Measurements from ENCODE around the gene GAGE10. TPM values are rescaled to one million over a fixed set of nuclear protein-coding genes. Genes with fewer than 3 reads are reported as not detected.
A peak's percentile ranks its signal among the peaks of the same experiment; 100 is the strongest.

Gene GAGE10
- total RNA-seq, 1 experiment from 2014 or later, result not detected

- Histone ChIP-seq H3K4me3 (ENCODE audit: low read depth in 2 of 2, low read length in 2 of 2) (peak overlapping the region; percentile 58 to 78), H3K27ac (ENCODE audit: low read length) (peak overlapping the region; percentile 94), H3K9me3 (ENCODE audit: control insufficient read depth, insufficient read depth, low read depth, low read length) (no peaks in the 10 kb centered on the region), H3K36me3 (ENCODE audit: control insufficient read depth, insufficient read depth, low read length) (no peaks in the 10 kb centered on the region), H3K4me1 (ENCODE audit: control insufficient read depth, insufficient read depth, low read length) (peaks cover 20% of the 10 kb centered on the region), H3K27me3 (ENCODE audit: control insufficient read depth, insufficient read depth, low read length) (no peaks in the 10 kb centered on the region)
- ATAC-seq (no peak), DNase-seq (ENCODE audit: low read depth, low spot score) (no peak)
- in situ Hi-C loops (cut with HindIII; ENCODE audit: low pct_unique_long_range_greater_than_20kb, low sequenced_read_pairs), result no loop called here
- intact Hi-C loops (cut with micrococcal nuclease; ENCODE audit: unreplicated experiment), result no loop called here
- TSS peak; percentile 93 for BruUV-seq (replicated peaks)
- ChIA-PET POLR2A (interaction anchor here (0.7 to 0.9 kb wide), 2 partner anchors 34 to 78 kb away, joined by 3 read pairs; partner anchors contain the start of gene CCDC22), CTCF (interaction anchor here (0.9 kb wide), 1 partner anchor 23 kb away, joined by 3 read pairs; no protein-coding TSS in a partner anchor)
- no peak for TF ChIP-seq SIN3A (IDR thresholded peaks at IDR 0.05; ENCODE audit: borderline replicate concordance, insufficient read depth, low read depth, low read length)
- TF ChIP-seq CTCF (IDR thresholded peaks at IDR 0.05), result no peak
- TF ChIP-seq TCF7L2 (IDR thresholded peaks at IDR 0.05; ENCODE audit: low read depth, low read length), result no peak
These were observed 34.8 kb upstream of the GAGE10 start for GRCh38 chrX:49268702-49269009.

GRCh38 chrX:49269010-49269766 is 34.3 kb upstream of the GAGE10 start:
- in situ Hi-C loops (cut with HindIII; ENCODE audit: low pct_unique_long_range_greater_than_20kb, low sequenced_read_pairs), result no loop called here
- peak overlapping the region; percentile 94 for H3K27ac ChIP-seq (ENCODE audit: low read length)
- DNase-seq (ENCODE audit: low read depth, low spot score) (peak; percentile 88), ATAC-seq (peak; percentile 96)
- no peaks in the 10 kb centered on the region for H3K9me3 ChIP-seq (ENCODE audit: control insufficient read depth, insufficient read depth, low read depth, low read length)
- intact Hi-C loops (cut with micrococcal nuclease; ENCODE audit: unreplicated experiment), result no loop called here
- no peaks in the 10 kb centered on the region for H3K27me3 ChIP-seq (ENCODE audit: control insufficient read depth, insufficient read depth, low read length)
- peaks cover 20% of the 10 kb centered on the region for H3K4me1 ChIP-seq (ENCODE audit: control insufficient read depth, insufficient read depth, low read length)
- peak overlapping the region; percentile 58 to 78 for H3K4me3 ChIP-seq (ENCODE audit: low read depth in 2 of 2, low read length in 2 of 2)
- ChIA-PET CTCF (interaction anchor here (0.9 kb wide), 1 partner anchor 23 kb away, joined by 3 read pairs; no protein-coding TSS in a partner anchor), POLR2A (interaction anchor here (0.7 to 0.9 kb wide), 2 partner anchors 34 to 78 kb away, joined by 3 read pairs; partner anchors contain the start of gene CCDC22)
- BruUV-seq (replicated peaks), result no TSS peak
- no peaks in the 10 kb centered on the region for H3K36me3 ChIP-seq (ENCODE audit: control insufficient read depth, insufficient read depth, low read length)
- peak; percentile 72 for TF ChIP-seq POLR2AphosphoS5 (IDR thresholded peaks at IDR 0.05; ENCODE audit: low read depth, low read length)
- TF ChIP-seq TCF7L2 (IDR thresholded peaks at IDR 0.05; ENCODE audit: low read depth, low read length), result peak; percentile 66
- TF ChIP-seq SIN3A (IDR thresholded peaks at IDR 0.05; ENCODE audit: borderline replicate concordance, insufficient read depth, low read depth, low read length), result no peak

- in situ Hi-C loops (cut with HindIII; ENCODE audit: low pct_unique_long_range_greater_than_20kb, low sequenced_read_pairs) (no loop called here), intact Hi-C loops (cut with micrococcal nuclease; ENCODE audit: unreplicated experiment) (no loop called here)
- no peak for TF ChIP-seq REST (IDR thresholded peaks at IDR 0.05; ENCODE audit: insufficient read depth in 1 of 2, low read depth in 2 of 2, low read length in 1 of 2)
- no peak for TF ChIP-seq TCF7L2 (IDR thresholded peaks at IDR 0.05; ENCODE audit: low read depth, low read length)
- TF ChIP-seq CTCF (IDR thresholded peaks at IDR 0.05), result no peak
- no peak for TF ChIP-seq SIN3A (IDR thresholded peaks at IDR 0.05; ENCODE audit: borderline replicate concordance, insufficient read depth, low read depth, low read length)
- no peak for TF ChIP-seq POLR2AphosphoS5 (IDR thresholded peaks at IDR 0.05; ENCODE audit: low read depth, low read length)
- DNase-seq (ENCODE audit: low read depth, low spot score), result no peak
- Histone ChIP-seq H3K4me1 (ENCODE audit: control insufficient read depth, insufficient read depth, low read length) (peaks cover 20% of the 10 kb centered on the region), H3K9me3 (ENCODE audit: control insufficient read depth, insufficient read depth, low read depth, low read length) (no peaks in the 10 kb centered on the region), H3K36me3 (ENCODE audit: control insufficient read depth, insufficient read depth, low read length) (no peaks in the 10 kb centered on the region), H3K4me3 (ENCODE audit: low read depth in 2 of 2, low read length in 2 of 2) (peak within 1 kb of the TSS; percentile 58 to 78), H3K27me3 (ENCODE audit: control insufficient read depth, insufficient read depth, low read length) (no peaks in the 10 kb centered on the region), H3K27ac (ENCODE audit: low read length) (peak within 1 kb of the TSS; percentile 94)
- no TSS peak for BruUV-seq (replicated peaks)
- peak; percentile 23 for ATAC-seq
- ChIA-PET CTCF (no interaction called here), POLR2A (interaction anchor here (0.9 kb wide), 1 partner anchor 79 kb away, joined by 3 read pairs; no protein-coding TSS in a partner anchor)
These were observed 33.6 kb upstream of the GAGE10 start, which contains the start of gene PPP1R3F for GRCh38 chrX:49269767-49270248. Gene PPP1R3F (plus strand): TSS chrX:49269793. CDS start chrX:49269870, 77 bp downstream.

Data from Panc1 (cell line).